Liver (tissue), 9 donors: Measurements from ENCODE around the gene ICAM4. TPM values are rescaled to one million over a fixed set of nuclear protein-coding genes. Genes with fewer than 3 reads are reported as not detected.

ENCODE experiments used
- DNase-seq: peaks from one replicate; pipeline ENCODE4 v3.0.0-alpha.2; 2017; ENCODE audit warnings: low spot score
- H3K27ac ChIP-seq, 2 donors: one replicate each; pipeline ENCODE4 v1.7.0; 2013; ENCODE audit warnings: inconsistent platforms in 2 of 2, low read length in 2 of 2, control low read depth in 1 of 2, low read depth in 1 of 2, mild to moderate bottlenecking in 1 of 2
- H3K27me3 ChIP-seq, 4 donors: one replicate each; pipeline versions ENCODE4 v1.6.1 to v1.7.0; 2013; ENCODE audit warnings: low read length in 3 of 4, inconsistent platforms in 1 of 4, mild to moderate bottlenecking in 1 of 4, moderate library complexity in 1 of 4; ENCODE audit not compliant: control insufficient read depth in 4 of 4, insufficient read depth in 4 of 4
- H3K36me3 ChIP-seq, 4 donors: one replicate each; pipeline versions ENCODE4 v1.6.1 to v1.7.0; 2013; ENCODE audit warnings: low read length in 3 of 4, mild to moderate bottlenecking in 3 of 4, low read depth in 1 of 4, moderate library complexity in 1 of 4; ENCODE audit not compliant: control insufficient read depth in 4 of 4, insufficient read depth in 3 of 4
- H3K4me1 ChIP-seq, 4 donors: one replicate each; pipeline versions ENCODE4 v1.6.1 to v1.7.0; 2013; ENCODE audit warnings: low read length in 3 of 4, mild to moderate bottlenecking in 3 of 4, moderate library complexity in 1 of 4; ENCODE audit not compliant: control insufficient read depth in 4 of 4, insufficient read depth in 4 of 4
- H3K4me3 ChIP-seq, 3 donors: one replicate each; pipeline versions ENCODE4 v1.6.1 to v1.7.0; 2013; ENCODE audit warnings: low read length in 3 of 3, control low read depth in 1 of 3, low read depth in 1 of 3, mild to moderate bottlenecking in 1 of 3
- H3K9ac ChIP-seq, 2 donors: one replicate each; pipeline ENCODE4 v1.7.0; 2013; ENCODE audit warnings: low read length in 2 of 2, mild to moderate bottlenecking in 2 of 2, moderate library complexity in 2 of 2, control low read depth in 1 of 2, low read depth in 1 of 2
- H3K9me3 ChIP-seq, 4 donors: one replicate each; pipeline versions ENCODE4 v1.6.1 to v1.7.0; 2013; ENCODE audit warnings: low read length in 3 of 4; ENCODE audit not compliant: control insufficient read depth in 4 of 4
- ATF3 ChIP-seq: IDR thresholded peaks from 2 replicates; pipeline ENCODE4 v1.6.1; 2016; ENCODE audit warnings: antibody characterized with exemption
- FOXA2 ChIP-seq: IDR thresholded peaks from 2 replicates; pipeline ENCODE4 v1.6.1; 2016; ENCODE audit warnings: antibody characterized with exemption
- GABPA ChIP-seq, 2 donors: IDR thresholded peaks in 1 of 2; conservative IDR thresholded peaks in 1 of 2; 2 replicates each; pipeline ENCODE4 v1.6.1; 2016; ENCODE audit warnings: antibody characterized with exemption in 2 of 2, mild to moderate bottlenecking in 1 of 2, moderate library complexity in 1 of 2
- HNF4A ChIP-seq, 2 donors: conservative IDR thresholded peaks; 2 replicates each; pipeline ENCODE4 v1.6.1; 2016; ENCODE audit warnings: antibody characterized with exemption in 2 of 2, mild to moderate bottlenecking in 2 of 2
- NR2F2 ChIP-seq: IDR thresholded peaks from 2 replicates; pipeline ENCODE4 v1.6.1; 2016; ENCODE audit warnings: antibody characterized with exemption
- RAD21 ChIP-seq, 2 donors: IDR thresholded peaks; 2 replicates each; pipeline ENCODE4 v1.6.1; 2016; ENCODE audit warnings: antibody characterized with exemption in 2 of 2, mild to moderate bottlenecking in 2 of 2
- REST ChIP-seq: IDR thresholded peaks from 2 replicates; pipeline ENCODE4 v1.6.1; 2016; ENCODE audit warnings: antibody characterized with exemption, mild to moderate bottlenecking
- RXRA ChIP-seq, 2 donors: IDR thresholded peaks; 2 replicates each; pipeline ENCODE4 v1.6.1; 2017 to 2018; ENCODE audit warnings: antibody characterized with exemption in 2 of 2, mild to moderate bottlenecking in 1 of 2
- SP1 ChIP-seq: IDR thresholded peaks from 2 replicates; pipeline ENCODE4 v1.6.1; 2018; ENCODE audit warnings: antibody characterized with exemption, mild to moderate bottlenecking
- TAF1 ChIP-seq: conservative IDR thresholded peaks from 2 replicates; pipeline ENCODE4 v1.6.1; 2016; ENCODE audit warnings: antibody characterized with exemption, mild to moderate bottlenecking
- WGBS: extraction: QIAGEN DNeasy Blood & Tissue Kit; methylation state at CpG from one replicate; pipeline ENCODE4 v1.1.7; 2013; 5-methylcytosine and 5-hydroxymethylcytosine counted together
- polyA plus RNA-seq, 2 donors: library from polyadenylated mRNA; stranded (reverse) in 1 of 2; unstranded in 1 of 2; fragments of 200-250 nt in 1 of 2; fragments of >200 nt in 1 of 2; fragmentation: Nextera tagmentation in 1 of 2; extraction: Ambion mirVana in 1 of 2; gene quantifications; one replicate each; pipeline versions ENCODE4 v1.2.1 to v1.2.3, GENCODE V29; 2013 to 2015
- total RNA-seq, 2 donors: library from RNA; depleted of rRNA; stranded (reverse); fragments of >200 nt; gene quantifications; one replicate each; pipeline ENCODE4 v1.2.3, GENCODE V29; 2014
- donor health status: healthy.
- donor health status: healthy.
- donor health status: healthy.
- donor health status: healthy.
- donor health status: healthy.

ICAM4 gene
- total and polyA plus RNA-seq, 4 donors = 0.05 to 74.1 (median 0.33) TPM; not detected in 1

- WGBS = 91% methylated on average over 10 of the region's 10 CpGs
- Histone ChIP-seq H3K27ac (no peak overlapping the region), H3K4me1 (peaks cover 6 to 18% (median 11%) of the 10 kb centered on the region in 4 donors)
These were observed 12.2 kb upstream of the ICAM4 start for GRCh38 chr19:10274589-10274988.

GRCh38 chr19:10277795-10278589 is 8.8 kb upstream of the ICAM4 start:
- Histone ChIP-seq H3K9ac (no peak overlapping the region), H3K27ac (no peak overlapping the region), H3K9me3 (no peaks in the 10 kb centered on the region), H3K27me3 (no peaks in the 10 kb centered on the region), H3K36me3 (peaks cover 7 to 52% (median 29%) of the 10 kb centered on the region in 4 donors), H3K4me1 (no peaks in the 10 kb centered on the region), H3K4me3 (no peak overlapping the region)
- 93% methylated on average over 9 of the region's 9 CpGs for WGBS
- no peak for DNase-seq
- no peak for TF ChIP-seq SP1
- TF ChIP-seq RXRA (IDR thresholded peaks at IDR 0.05) = no peak
- no peak for TF ChIP-seq NR2F2
- no peak for TF ChIP-seq RAD21 (IDR thresholded peaks at IDR 0.05)
- no peak for TF ChIP-seq HNF4A (conservative IDR thresholded peaks at IDR 0.05)
- no peak for TF ChIP-seq FOXA2
- no peak for TF ChIP-seq REST

More at GRCh38 chr19:10274589-10274988, 12.2 kb upstream of the ICAM4 start:
- no peak overlapping the region for H3K4me3 ChIP-seq
- H3K36me3 ChIP-seq = peaks cover 7 to 32% (median 21%) of the 10 kb centered on the region in 4 donors
- no peaks in the 10 kb centered on the region for H3K27me3 ChIP-seq
- H3K9ac ChIP-seq = no peak overlapping the region
- no peaks in the 10 kb centered on the region for H3K9me3 ChIP-seq
- TF ChIP-seq REST (no peak), FOXA2 (no peak), ATF3 (no peak), GABPA (IDR thresholded peaks at IDR 0.05 in 1 of 2, conservative IDR thresholded peaks at IDR 0.05 in 1 of 2) (no peak), TAF1 (no peak)
- DNase-seq = no peak
